ENCODE results near the gene USP24.

GRCh38 chr1:55089683-55090082, 125.5 kb downstream of the USP24 start:
- TF ChIP-seq POLR2A (IDR thresholded peaks at IDR 0.05) (no peak), CTCF (IDR thresholded peaks at IDR 0.05) (no peak)
